ENCODE measurements around the gene CFAP20.
"Not testable (repeated sequence)": the region's sequence is repeated elsewhere in the genome, so short reads cannot be mapped to it uniquely, and the experiment has no call there.

- TF ChIP-seq, protein P1, sequence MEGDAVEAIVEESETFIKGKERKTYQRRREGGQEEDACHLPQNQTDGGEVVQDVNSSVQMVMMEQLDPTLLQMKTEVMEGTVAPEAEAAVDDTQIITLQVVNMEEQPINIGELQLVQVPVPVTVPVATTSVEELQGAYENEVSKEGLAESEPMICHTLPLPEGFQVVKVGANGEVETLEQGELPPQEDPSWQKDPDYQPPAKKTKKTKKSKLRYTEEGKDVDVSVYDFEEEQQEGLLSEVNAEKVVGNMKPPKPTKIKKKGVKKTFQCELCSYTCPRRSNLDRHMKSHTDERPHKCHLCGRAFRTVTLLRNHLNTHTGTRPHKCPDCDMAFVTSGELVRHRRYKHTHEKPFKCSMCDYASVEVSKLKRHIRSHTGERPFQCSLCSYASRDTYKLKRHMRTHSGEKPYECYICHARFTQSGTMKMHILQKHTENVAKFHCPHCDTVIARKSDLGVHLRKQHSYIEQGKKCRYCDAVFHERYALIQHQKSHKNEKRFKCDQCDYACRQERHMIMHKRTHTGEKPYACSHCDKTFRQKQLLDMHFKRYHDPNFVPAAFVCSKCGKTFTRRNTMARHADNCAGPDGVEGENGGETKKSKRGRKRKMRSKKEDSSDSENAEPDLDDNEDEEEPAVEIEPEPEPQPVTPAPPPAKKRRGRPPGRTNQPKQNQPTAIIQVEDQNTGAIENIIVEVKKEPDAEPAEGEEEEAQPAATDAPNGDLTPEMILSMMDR (IDR thresholded peaks at IDR 0.05; ENCODE audit: insufficient read depth, low read length), result not testable (repeated sequence)
- TF ChIP-seq GABPA (IDR thresholded peaks at IDR 0.05; ENCODE audit: low read depth); POLR2AphosphoS5 (IDR thresholded peaks at IDR 0.05; ENCODE audit: low read depth); SPI1 (IDR thresholded peaks at IDR 0.05; ENCODE audit: borderline replicate concordance, low read depth): not testable (repeated sequence)
- TF ChIP-seq, protein P2, sequence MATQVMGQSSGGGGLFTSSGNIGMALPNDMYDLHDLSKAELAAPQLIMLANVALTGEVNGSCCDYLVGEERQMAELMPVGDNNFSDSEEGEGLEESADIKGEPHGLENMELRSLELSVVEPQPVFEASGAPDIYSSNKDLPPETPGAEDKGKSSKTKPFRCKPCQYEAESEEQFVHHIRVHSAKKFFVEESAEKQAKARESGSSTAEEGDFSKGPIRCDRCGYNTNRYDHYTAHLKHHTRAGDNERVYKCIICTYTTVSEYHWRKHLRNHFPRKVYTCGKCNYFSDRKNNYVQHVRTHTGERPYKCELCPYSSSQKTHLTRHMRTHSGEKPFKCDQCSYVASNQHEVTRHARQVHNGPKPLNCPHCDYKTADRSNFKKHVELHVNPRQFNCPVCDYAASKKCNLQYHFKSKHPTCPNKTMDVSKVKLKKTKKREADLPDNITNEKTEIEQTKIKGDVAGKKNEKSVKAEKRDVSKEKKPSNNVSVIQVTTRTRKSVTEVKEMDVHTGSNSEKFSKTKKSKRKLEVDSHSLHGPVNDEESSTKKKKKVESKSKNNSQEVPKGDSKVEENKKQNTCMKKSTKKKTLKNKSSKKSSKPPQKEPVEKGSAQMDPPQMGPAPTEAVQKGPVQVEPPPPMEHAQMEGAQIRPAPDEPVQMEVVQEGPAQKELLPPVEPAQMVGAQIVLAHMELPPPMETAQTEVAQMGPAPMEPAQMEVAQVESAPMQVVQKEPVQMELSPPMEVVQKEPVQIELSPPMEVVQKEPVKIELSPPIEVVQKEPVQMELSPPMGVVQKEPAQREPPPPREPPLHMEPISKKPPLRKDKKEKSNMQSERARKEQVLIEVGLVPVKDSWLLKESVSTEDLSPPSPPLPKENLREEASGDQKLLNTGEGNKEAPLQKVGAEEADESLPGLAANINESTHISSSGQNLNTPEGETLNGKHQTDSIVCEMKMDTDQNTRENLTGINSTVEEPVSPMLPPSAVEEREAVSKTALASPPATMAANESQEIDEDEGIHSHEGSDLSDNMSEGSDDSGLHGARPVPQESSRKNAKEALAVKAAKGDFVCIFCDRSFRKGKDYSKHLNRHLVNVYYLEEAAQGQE (IDR thresholded peaks at IDR 0.05; ENCODE audit: insufficient replicate concordance, low read depth), result not testable (repeated sequence)
Observed at GRCh38 chr16:58095575-58095960, 33.6 kb downstream of the CFAP20 start.
